HG03558 (cell line): Measurements from ENCODE around the gene SMAD3.

Experiments
- ATAC-seq: cut with Tn5 transposase; IDR thresholded peaks from one replicate; pipeline ENCODE4 v1.9.1; 2021; ENCODE audit warnings: moderate number of reproducible peaks; ENCODE audit not compliant: unreplicated experiment; ENCODE audit errors: extremely low read depth

The SMAD3 gene

DNA sequence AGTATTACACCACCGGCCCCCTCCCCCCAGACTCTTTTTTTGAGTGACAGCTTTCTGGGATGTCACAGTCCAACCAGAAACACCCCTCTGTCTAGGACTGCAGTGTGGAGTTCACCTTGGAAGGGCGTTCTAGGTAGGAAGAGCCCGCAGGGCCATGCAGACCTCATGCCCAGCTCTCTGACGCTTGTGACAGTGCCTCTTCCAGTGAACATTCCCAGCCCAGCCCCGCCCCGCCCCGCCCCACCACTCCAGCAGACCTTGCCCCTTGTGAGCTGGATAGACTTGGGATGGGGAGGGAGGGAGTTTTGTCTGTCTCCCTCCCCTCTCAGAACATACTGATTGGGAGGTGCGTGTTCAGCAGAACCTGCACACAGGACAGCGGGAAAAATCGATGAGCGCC is 125.4 kb downstream of the SMAD3 start:
- no peak for ATAC-seq

DNA sequence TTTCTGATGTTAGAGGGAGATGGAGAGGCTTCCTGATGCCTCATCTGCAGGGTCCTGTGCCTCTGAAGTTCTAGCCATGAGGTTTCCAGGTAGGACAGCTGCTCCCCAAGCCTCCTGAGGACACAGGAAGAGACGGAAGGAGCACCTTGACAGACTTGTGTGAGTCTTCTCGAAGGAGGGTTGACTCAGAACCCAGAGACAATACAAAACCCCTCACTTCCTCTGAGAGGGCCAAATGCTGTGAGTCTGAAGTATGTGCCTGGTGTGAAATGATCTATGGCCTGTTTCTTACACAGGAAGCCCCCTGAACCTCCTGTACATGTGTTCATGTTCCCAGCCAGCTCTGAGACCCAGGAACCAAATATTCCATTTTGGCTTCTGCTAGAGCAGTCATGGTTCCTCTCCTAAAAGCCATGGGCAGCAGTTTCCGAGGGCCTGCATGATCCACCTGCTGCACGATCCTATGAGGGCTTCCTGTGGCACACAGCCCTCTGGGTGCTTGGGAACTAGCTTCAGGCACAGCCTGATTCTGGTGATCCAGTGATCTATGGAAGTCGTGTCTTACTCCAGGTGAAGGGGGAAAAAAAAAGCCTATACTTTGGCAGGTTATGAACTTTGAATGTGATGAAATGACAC is 126.9 kb downstream of the SMAD3 start:
- no peak for ATAC-seq

DNA sequence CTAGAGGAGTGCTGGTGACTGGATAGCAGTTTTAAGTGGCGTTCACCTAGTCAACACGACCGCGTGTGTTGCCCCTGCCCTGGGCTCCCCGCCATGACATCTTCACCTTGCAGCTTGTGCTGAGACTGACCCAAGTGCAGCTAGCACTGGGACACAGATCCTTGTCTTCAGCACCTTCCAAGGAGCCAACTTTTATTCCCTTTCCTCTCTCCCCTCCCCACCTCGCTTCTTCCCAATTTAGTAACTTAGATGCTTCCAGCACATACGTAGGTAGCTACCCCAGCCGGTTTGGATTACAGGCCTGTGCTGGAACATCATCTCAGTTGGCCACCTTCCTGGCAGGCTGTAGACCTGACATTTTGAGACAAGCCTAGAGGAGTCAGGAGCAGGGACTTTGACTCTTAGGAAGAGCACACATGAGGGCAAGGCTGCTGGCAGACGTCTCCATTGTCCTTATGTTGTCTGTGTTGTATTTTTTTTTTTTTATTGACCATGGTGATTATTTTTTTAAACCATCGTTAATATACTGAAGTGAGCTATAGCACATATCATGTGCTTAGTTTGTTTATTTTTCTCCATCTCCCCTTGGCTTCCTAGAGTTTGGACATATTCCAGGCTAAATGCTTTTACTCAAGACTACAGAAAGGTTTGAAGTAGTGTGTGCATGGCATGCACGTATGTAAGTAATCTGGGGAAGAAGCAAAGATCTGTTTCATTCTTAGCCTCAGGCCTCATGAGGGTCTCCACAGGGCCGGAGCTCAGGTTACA is 128.0 kb downstream of the SMAD3 start:
- ATAC-seq, result no peak

DNA sequence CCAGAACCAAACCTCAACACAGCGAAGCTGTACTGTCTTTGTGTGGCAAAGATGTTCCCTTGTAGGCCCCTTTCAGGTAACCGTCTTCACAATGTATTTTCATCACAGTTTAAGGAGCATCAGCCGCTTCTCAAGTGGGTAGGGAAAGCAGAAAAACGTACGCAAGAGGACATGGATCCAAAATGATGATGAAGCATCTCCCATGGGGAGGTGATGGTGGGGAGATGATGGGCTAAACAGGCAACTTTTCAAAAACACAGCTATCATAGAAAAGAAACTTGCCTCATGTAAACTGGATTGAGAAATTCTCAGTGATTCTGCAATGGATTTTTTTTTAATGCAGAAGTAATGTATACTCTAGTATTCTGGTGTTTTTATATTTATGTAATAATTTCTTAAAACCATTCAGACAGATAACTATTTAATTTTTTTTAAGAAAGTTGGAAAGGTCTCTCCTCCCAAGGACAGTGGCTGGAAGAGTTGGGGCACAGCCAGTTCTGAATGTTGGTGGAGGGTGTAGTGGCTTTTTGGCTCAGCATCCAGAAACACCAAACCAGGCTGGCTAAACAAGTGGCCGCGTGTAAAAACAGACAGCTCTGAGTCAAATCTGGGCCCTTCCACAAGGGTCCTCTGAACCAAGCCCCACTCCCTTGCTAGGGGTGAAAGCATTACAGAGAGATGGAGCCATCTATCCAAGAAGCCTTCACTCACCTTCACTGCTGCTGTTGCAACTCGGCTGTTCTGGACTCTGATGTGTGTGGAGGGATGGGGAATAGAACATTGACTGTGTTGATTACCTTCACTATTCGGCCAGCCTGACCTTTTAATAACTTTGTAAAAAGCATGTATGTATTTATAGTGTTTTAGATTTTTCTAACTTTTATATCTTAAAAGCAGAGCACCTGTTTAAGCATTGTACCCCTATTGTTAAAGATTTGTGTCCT is 129.0 kb downstream of the SMAD3 start:
- no peak for ATAC-seq

DNA sequence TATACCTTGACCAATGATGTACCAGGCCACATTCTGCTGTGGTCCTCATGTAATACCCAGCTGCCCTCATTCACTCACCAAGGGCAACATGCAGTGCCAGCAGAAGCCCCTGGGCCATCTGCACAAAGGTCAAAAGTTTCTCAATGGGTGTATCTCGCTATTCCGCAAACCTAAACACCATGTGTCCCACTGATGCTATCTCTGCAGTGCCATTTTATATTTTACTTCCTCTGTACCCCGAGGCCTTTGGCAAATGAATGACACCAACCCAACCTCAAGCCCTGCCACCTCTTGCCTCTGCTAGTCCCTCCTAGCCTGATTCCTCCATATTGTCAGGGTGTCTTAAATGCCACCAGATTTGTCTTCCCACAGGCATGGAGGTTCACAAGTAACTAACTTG is 129.9 kb downstream of the SMAD3 start:
- ATAC-seq, result no peak

DNA sequence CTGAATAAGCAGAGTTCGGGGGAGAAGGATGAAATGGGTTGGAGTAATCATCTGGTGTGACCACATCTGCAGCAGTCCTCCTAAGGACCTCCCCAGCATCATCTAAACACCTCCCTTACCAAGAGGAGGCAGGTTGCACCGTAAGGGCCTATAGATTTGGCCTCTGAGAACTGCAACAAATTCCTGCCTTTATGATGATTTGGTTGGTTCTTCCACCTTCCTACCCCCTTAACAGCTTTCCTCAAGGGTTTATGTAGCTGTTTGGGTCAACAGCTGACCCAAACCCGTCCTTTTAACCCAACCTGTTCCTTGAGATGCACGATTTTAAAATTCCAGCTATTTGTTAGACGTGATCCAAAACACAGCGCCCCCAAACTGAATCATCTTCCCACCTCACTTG is 130.8 kb downstream of the SMAD3 start:
- no peak for ATAC-seq

DNA sequence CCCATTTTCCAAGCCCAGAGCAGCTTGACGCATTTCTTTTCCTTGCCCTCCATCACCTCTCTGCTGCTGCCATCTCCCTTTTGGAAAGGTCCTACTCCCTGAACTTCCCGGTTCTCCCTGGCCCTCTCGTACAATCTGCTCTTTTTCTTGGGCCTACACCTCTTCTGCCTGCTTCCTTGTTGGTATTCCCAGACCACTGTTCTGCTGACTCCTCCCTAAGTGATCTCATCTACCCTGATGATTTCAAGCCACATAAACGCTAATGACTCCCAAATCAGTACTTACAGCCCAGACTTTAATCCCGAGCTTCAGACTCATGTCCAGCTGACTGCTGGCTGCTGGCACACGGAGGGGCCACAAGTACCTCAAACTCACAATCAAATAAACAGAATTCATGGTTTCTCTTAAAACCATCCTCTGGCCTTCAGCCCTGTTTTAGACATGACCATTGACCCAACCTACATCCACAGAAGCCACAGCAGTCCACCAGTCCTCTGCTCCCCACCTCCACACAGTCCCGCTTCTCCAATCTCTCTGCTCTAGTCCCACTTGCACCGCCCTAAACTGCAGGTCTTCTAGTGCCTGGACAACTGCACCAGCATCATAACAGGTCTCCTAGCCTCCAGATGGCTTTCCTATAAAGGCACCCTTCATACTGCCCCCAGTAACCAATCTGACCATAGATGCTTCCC is 131.4 kb downstream of the SMAD3 start:
- no peak for ATAC-seq

DNA sequence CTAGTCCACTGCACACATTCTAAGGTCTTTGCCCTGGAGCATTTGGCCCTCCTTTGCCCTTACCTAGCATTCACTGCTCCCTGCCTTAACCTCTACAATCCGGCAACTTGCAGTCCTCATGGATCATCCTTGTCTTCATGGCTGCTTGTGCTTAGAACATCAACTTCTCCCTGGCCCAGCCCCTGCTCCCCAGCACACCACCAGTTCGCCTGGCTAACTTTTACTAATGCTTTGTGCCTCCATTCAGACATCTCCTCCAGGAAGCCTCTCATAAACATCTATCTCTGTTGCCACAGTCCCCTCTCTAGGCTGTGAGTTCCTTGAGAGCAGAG is 131.9 kb downstream of the SMAD3 start:
- ATAC-seq, result no peak

DNA sequence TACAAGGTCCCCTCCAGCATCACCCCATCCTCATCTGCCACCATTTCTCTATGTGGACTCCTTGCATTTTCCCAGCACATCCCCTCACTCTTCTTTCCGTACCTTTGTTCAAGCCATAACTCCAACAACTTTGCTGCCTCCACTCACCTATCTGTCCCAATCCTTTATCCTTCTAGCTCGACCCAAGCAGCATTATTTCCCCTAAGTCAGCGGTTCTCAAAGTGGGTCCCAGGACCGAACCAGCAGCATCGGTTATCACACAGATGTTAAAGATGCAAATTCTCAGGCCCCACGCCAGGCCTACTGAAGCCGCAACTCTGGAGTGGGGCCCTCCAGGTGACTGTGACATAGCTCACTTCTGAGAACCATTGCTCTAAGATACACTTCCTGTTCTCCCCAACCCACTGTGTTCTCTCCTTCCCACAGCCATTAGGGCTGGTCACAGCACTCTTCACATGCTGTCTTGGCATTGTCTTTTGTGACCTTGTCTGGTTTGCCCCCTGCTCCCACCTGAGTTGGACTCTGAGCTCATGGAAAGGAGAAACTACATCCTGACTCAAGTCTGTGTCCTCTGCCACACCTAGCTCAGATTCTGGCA is 132.9 kb downstream of the SMAD3 start:
- no peak for ATAC-seq

DNA sequence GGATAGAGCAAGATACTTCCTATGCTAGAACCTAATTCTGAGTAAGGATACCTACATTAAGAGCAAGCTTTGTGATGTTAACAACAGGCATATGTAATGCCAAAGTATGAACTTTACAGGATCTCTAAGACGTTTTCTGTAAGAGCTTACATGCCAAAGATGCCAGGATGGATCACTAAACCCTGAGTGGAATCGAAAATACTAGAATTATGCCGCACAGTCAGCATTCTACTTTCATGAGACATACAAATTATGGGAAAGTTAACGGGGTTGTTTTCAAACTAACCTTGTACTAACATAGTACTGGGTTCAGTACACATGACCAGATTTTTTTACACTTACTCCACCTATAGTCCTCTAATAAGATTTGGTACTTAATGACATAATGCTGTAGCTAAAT is 134.0 kb downstream of the SMAD3 start:
- ATAC-seq, result no peak

DNA sequence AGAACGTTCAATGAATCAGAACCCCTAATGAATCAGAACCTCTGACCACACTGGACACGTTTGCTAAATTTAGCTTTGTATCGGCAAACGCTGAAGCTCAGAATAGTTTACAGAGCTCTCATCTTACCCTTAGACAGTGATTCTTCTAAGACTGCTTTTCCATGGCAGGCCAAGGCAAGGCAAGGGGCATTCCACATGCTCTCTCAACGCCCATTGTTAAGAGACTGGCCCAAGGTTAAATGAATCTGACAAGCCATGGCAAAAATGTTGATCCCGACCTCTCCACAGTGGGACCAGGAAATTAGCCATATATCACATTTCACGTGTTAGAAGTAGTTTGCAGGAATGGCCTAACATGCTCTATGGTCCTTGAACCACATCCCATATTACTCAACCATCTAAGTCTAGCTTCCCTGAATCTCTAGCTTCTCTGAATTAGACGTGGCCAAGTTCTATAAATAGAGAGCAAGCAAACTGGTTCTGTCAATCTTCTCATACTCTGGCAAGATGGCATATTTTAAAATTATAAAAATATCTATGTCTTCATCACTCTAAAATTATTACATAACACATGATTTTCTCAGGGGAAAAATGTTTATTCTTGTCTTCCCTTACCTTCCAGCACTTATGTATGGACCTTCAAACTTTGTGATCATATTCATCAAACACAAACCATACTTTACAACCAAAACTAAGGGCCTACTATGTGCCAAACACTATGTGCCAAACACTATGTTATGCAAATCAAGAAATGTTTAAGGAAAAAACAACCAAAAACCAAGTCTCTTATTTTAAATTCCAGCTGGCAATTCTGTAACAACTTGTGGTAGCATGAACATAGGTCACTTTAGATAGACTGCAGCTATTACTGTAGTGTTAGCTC is 134.7 kb downstream of the SMAD3 start:
- ATAC-seq, result no peak

DNA sequence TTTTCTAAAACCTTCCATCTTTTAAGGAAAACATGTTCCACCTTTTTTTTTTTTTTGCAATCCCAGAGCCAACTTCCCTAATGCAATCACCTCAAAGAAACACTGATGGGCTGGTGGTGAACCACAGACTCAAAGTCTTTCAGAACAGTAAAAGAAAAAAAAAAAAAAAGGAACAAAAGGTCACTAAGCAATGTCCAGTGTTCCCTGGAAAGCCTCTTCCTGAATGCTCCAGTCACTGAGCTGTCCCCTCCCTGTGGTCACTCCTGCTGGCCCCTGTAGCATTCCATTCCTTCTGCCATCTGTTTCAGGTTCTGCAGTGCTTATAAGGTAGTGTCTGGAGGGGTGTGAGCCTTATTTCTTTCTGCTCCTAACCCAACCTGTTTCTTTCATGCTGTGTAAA is 135.7 kb downstream of the SMAD3 start:
- ATAC-seq, result no peak

DNA sequence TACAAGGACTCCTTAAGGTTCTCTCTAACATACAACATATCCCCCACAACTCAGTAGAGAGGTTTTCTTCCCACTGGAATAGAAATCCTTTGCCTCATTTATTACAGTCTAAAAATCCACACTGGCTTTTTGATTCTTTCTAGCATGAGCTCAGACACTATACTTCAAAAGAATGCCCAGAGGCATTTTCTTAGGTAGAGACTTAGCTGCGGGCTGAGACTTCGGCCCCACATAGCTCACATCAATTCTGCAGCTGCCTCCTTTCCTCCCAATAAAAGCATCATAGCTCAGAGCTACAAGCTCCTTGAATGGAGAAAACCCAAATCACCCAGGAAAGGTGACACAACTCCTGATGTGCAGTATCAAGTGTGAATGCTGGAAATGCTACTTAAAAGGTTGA is 136.7 kb downstream of the SMAD3 start:
- no peak for ATAC-seq

DNA sequence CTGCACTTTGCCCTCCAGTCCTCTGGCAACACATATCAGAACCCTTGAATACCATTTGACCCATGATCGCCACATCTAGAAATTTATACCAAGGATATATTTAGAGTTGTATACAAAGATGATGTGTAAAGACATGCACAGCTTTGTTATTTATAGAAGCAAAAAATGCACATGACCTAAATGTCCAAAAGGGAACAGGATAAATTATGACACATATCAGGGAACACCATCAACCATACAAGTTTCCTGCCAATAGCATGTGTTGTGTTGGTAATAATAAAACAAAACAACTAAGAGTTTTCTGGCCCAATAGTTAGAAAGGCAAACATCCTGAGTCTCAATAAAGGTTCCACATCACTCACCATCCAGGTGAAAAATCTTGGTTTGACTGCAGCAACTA is 137.6 kb downstream of the SMAD3 start:
- ATAC-seq, result no peak

DNA sequence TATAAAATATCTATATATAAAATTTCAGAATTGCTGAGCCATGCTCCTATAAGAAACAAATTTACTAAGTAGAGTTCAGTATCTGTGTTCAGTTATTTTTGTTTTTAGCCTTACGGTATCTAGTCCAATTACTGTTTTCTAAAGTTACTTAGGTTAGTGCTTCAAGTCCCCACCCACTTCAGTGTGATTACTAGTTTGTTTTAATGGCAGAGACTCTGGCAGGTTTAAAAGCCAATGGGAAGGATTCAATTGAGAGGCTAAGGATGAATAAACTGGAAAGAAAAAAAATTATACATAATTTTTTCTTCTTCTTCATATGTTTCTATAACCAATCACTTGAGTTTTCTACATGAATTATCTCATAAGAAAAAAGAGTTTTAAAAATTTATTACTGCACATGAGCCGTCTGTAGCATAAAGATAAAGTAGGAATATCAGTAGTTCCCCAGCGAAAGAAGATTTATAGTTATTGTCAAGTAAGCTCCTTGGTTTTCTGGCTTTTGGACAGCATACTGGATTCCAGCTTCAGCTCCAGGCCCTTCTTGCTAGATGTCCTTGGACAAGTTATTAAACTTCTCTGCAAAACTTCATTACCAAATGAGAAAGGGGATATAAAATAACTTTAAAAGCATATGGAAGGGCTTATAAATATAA is 142.3 kb downstream of the SMAD3 start:
- no peak for ATAC-seq

DNA sequence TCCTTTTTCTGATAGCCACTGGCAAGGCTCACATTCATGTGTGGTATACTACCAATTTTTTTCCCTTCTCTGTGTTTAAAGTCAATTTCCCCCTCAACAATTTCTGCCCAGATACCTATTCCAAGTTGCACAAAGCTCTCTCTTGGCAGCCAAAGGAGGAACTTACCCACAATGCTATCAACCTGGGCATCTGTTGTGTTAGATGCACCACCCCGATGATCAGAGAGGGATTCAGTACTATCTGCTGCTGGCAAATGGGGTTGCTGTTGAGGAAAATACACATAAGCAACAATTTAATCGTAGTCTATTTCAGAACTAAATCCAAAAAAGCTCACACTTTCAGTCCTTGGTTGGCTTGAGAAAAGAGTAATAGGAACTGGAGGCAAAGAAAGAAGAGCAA is 143.0 kb downstream of the SMAD3 start:
- no peak for ATAC-seq

DNA sequence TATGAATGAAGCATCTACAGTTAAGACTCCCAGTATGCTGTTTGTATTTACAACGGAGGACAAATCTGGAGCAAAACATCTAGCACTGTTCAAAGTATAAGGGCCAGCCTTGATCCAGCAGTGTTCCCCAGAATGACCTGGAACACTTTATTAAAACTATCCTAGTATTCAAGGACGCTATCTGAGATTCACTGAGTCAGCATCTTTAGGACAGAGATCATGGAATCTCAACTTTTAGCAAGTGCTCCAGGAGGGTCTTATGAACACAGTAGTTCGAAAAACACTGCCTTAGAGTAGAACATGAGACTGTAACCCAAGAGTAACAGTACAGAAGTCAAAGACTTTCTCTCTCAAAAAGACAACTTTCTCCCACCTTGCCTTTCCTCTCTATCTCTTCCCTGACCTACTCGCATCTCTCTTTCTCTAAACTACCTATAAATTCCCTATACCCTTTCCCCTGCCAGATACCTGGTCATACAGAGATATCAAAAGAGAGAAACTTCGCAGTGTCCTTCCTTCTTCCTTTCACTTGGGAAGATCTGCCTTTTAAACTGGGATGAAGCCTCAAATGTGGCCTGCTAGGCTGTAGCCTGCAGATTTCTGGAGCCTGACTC is 145.3 kb downstream of the SMAD3 start:
- no peak for ATAC-seq

DNA sequence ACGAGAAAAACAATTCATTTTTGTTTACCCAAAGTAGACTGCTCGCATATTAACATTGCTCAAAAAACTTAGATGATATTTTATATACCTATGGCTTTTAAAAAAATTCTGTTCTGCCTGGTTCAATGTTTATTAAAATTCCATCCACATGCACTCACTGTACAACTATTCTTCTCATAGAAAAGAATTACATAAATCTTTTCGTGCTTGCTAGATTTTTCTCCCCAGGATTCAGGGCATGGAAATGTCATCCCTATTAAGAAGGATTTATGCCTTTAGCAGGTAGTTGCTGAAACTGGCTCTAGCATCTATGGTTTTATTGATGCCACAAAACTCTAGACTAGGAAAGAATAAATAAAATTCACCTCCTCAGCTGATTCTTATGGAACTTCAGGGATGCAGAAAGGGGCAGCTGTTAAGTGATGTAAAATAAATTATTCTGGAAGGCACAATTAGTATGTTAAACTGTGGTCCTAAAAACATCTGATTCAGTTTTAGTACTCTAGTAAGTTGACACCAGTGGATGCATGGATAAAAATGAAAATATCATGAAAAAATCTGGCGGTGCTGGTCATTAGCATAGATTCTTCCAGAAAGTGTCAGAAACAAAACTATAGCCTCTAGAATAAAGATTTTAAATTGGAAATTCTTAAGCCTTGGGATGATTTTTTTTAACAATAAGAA is 147.4 kb downstream of the SMAD3 start:
- ATAC-seq, result no peak
